GM18907 (cell line): ENCODE measurements around the gene PDLIM7.
"Not testable (repeated sequence)": the region's sequence is repeated elsewhere in the genome, so short reads cannot be mapped to it uniquely, and the experiment has no call there.

Source experiments
- ATAC-seq: cut with Tn5 transposase; IDR thresholded peaks from one replicate; pipeline ENCODE4 v1.9.1; 2021; ENCODE audit warnings: mild to moderate bottlenecking, moderate library complexity; ENCODE audit not compliant: unreplicated experiment

PDLIM7 gene

GRCh38 chr5:177491983-177492746 lies 5.2 kb downstream of the PDLIM7 start:
- no peak for ATAC-seq

- no peak for ATAC-seq
Observed at GRCh38 chr5:177491429-177491945, 5.9 kb downstream of the PDLIM7 start.

GRCh38 chr5:177490992-177491391 lies 6.4 kb downstream of the PDLIM7 start:
- ATAC-seq = no peak

GRCh38 chr5:177490311-177490991 lies 7.0 kb downstream of the PDLIM7 start:
- no peak for ATAC-seq

GRCh38 chr5:177489119-177489716 lies 8.2 kb downstream of the PDLIM7 start:
- no peak for ATAC-seq

- no peak for ATAC-seq
Observed at GRCh38 chr5:177487975-177488374, 9.4 kb downstream of the PDLIM7 start.

GRCh38 chr5:177487144-177487543 lies 10.3 kb downstream of the PDLIM7 start:
- no peak for ATAC-seq

- no peak for ATAC-seq
Observed at GRCh38 chr5:177486256-177486655, 11.1 kb downstream of the PDLIM7 start.

- not testable (repeated sequence) for ATAC-seq
Observed at GRCh38 chr5:177485753-177486152, 11.7 kb downstream of the PDLIM7 start.

GRCh38 chr5:177484902-177485549 lies 12.4 kb downstream of the PDLIM7 start:
- ATAC-seq = no peak

- ATAC-seq = no peak
Observed at GRCh38 chr5:177483994-177484901, 13.2 kb downstream of the PDLIM7 start.

GRCh38 chr5:177483042-177483441 lies 14.4 kb downstream of the PDLIM7 start:
- ATAC-seq = no peak

- no peak for ATAC-seq
Observed at GRCh38 chr5:177482359-177482795, 15.0 kb downstream of the PDLIM7 start.

- ATAC-seq = no peak
Observed at GRCh38 chr5:177479774-177480173, 17.6 kb downstream of the PDLIM7 start.

- no peak for ATAC-seq
Observed at GRCh38 chr5:177478711-177479646, 18.4 kb downstream of the PDLIM7 start.

- ATAC-seq = no peak
Observed at GRCh38 chr5:177477701-177478477, 19.5 kb downstream of the PDLIM7 start.

GRCh38 chr5:177476531-177477233 lies 20.7 kb downstream of the PDLIM7 start:
- no peak for ATAC-seq
